ENCODE data around the gene TRIM71. TPM values are rescaled to one million over a fixed set of nuclear protein-coding genes. Genes with fewer than 3 reads are reported as not detected.

TRIM71 gene
- total RNA-seq, 1 experiment from 2014 or later, result 0.18 TPM

DNA sequence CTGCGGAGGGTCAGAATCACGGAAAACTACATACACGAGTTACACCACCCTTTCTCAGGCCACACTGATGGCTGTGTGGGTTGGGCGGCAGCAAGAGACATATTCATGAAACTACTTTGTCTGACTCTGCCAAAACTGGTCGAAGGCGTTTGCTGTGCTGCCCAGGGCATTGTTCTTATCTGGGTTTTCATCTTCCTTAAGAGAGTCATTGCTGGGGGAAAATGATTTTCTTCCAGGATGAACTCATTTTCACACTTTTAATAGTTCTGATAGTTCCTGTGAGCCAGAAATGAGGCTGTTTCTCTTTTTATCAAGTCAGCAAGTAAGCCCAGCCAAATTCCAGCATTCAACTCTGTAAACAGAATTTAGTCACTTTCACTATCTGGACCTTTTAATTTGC lies 47.6 kb downstream of the TRIM71 start:
- TF ChIP-seq TCF7L2 (IDR thresholded peaks at IDR 0.05; ENCODE audit: low read depth, low read length) (no peak), SIN3A (IDR thresholded peaks at IDR 0.05; ENCODE audit: borderline replicate concordance, insufficient read depth, low read depth, low read length) (no peak), POLR2AphosphoS5 (IDR thresholded peaks at IDR 0.05; ENCODE audit: low read depth, low read length) (no peak)
- TF ChIP-seq, protein P1, sequence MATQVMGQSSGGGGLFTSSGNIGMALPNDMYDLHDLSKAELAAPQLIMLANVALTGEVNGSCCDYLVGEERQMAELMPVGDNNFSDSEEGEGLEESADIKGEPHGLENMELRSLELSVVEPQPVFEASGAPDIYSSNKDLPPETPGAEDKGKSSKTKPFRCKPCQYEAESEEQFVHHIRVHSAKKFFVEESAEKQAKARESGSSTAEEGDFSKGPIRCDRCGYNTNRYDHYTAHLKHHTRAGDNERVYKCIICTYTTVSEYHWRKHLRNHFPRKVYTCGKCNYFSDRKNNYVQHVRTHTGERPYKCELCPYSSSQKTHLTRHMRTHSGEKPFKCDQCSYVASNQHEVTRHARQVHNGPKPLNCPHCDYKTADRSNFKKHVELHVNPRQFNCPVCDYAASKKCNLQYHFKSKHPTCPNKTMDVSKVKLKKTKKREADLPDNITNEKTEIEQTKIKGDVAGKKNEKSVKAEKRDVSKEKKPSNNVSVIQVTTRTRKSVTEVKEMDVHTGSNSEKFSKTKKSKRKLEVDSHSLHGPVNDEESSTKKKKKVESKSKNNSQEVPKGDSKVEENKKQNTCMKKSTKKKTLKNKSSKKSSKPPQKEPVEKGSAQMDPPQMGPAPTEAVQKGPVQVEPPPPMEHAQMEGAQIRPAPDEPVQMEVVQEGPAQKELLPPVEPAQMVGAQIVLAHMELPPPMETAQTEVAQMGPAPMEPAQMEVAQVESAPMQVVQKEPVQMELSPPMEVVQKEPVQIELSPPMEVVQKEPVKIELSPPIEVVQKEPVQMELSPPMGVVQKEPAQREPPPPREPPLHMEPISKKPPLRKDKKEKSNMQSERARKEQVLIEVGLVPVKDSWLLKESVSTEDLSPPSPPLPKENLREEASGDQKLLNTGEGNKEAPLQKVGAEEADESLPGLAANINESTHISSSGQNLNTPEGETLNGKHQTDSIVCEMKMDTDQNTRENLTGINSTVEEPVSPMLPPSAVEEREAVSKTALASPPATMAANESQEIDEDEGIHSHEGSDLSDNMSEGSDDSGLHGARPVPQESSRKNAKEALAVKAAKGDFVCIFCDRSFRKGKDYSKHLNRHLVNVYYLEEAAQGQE (IDR thresholded peaks at IDR 0.05; ENCODE audit: insufficient read depth in 1 of 2, low read depth in 2 of 2, low read length in 1 of 2), result no peak
- TF ChIP-seq, protein P2, sequence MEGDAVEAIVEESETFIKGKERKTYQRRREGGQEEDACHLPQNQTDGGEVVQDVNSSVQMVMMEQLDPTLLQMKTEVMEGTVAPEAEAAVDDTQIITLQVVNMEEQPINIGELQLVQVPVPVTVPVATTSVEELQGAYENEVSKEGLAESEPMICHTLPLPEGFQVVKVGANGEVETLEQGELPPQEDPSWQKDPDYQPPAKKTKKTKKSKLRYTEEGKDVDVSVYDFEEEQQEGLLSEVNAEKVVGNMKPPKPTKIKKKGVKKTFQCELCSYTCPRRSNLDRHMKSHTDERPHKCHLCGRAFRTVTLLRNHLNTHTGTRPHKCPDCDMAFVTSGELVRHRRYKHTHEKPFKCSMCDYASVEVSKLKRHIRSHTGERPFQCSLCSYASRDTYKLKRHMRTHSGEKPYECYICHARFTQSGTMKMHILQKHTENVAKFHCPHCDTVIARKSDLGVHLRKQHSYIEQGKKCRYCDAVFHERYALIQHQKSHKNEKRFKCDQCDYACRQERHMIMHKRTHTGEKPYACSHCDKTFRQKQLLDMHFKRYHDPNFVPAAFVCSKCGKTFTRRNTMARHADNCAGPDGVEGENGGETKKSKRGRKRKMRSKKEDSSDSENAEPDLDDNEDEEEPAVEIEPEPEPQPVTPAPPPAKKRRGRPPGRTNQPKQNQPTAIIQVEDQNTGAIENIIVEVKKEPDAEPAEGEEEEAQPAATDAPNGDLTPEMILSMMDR (IDR thresholded peaks at IDR 0.05), result no peak
- POLR2A ChIA-PET, result no interaction called here
- no peaks in the 10 kb centered on the region for H3K9me3 ChIP-seq (ENCODE audit: control insufficient read depth, insufficient read depth, low read depth, low read length)
- no peaks in the 10 kb centered on the region for H3K4me1 ChIP-seq (ENCODE audit: control insufficient read depth, insufficient read depth, low read length)
- H3K4me3 ChIP-seq (ENCODE audit: low read depth in 2 of 2, low read length in 2 of 2), result no peak overlapping the region
- intact Hi-C loops (cut with micrococcal nuclease; ENCODE audit: unreplicated experiment), result no loop called here
- in situ Hi-C loops (cut with HindIII; ENCODE audit: low pct_unique_long_range_greater_than_20kb, low sequenced_read_pairs), result no loop called here
- no peaks in the 10 kb centered on the region for H3K36me3 ChIP-seq (ENCODE audit: control insufficient read depth, insufficient read depth, low read length)
- H3K27ac ChIP-seq (ENCODE audit: low read length), result no peak overlapping the region
- DNase-seq (ENCODE audit: low read depth, low spot score) (no peak), ATAC-seq (no peak)
- no peaks in the 10 kb centered on the region for H3K27me3 ChIP-seq (ENCODE audit: control insufficient read depth, insufficient read depth, low read length)
- CTCF ChIA-PET, result no interaction called here
- no TSS peak for BruUV-seq (replicated peaks)

GRCh38 chr3:32866533-32866932 lies 48.7 kb downstream of the TRIM71 start:
- ChIA-PET POLR2A (no interaction called here), CTCF (no interaction called here)
- Histone ChIP-seq H3K27ac (ENCODE audit: low read length) (no peak overlapping the region), H3K36me3 (ENCODE audit: control insufficient read depth, insufficient read depth, low read length) (no peaks in the 10 kb centered on the region), H3K9me3 (ENCODE audit: control insufficient read depth, insufficient read depth, low read depth, low read length) (no peaks in the 10 kb centered on the region), H3K4me3 (ENCODE audit: low read depth in 2 of 2, low read length in 2 of 2) (no peak overlapping the region), H3K4me1 (ENCODE audit: control insufficient read depth, insufficient read depth, low read length) (no peaks in the 10 kb centered on the region), H3K27me3 (ENCODE audit: control insufficient read depth, insufficient read depth, low read length) (no peaks in the 10 kb centered on the region)
- in situ Hi-C loops (cut with HindIII; ENCODE audit: low pct_unique_long_range_greater_than_20kb, low sequenced_read_pairs) (no loop called here), intact Hi-C loops (cut with micrococcal nuclease; ENCODE audit: unreplicated experiment) (no loop called here)
- TF ChIP-seq SIN3A (IDR thresholded peaks at IDR 0.05; ENCODE audit: borderline replicate concordance, insufficient read depth, low read depth, low read length) (no peak), POLR2AphosphoS5 (IDR thresholded peaks at IDR 0.05; ENCODE audit: low read depth, low read length) (no peak), TCF7L2 (IDR thresholded peaks at IDR 0.05; ENCODE audit: low read depth, low read length) (no peak)
- TF ChIP-seq, protein P1 (IDR thresholded peaks at IDR 0.05; ENCODE audit: insufficient read depth in 1 of 2, low read depth in 2 of 2, low read length in 1 of 2), result no peak
- TF ChIP-seq, protein P2 (IDR thresholded peaks at IDR 0.05), result no peak
- ATAC-seq (no peak), DNase-seq (ENCODE audit: low read depth, low spot score) (no peak)
- no TSS peak for BruUV-seq (replicated peaks)

Measured in Panc1 (cell line).